ENCODE measurements around the gene TBC1D16.

GRCh38 chr17:79914813-79915740 lies 120.6 kb downstream of the TBC1D16 start:
- TF ChIP-seq POLR2A (IDR thresholded peaks at IDR 0.05; ENCODE audit: low read depth, low read length) (no peak), POLR2AphosphoS5 (IDR thresholded peaks at IDR 0.05; ENCODE audit: low read depth, low read length) (no peak), PAX5 (IDR thresholded peaks at IDR 0.05; ENCODE audit: insufficient read depth, low read length, severe bottlenecking) (no peak)

All from GM12891 (cell line).